Small intestine (tissue), 7 donors: Measurements from ENCODE around the gene UBQLN4. TPM values are rescaled to one million over a fixed set of nuclear protein-coding genes. Genes with fewer than 3 reads are reported as not detected.
"Not testable (repeated sequence)": the region's sequence is repeated elsewhere in the genome, so short reads cannot be mapped to it uniquely, and the experiment has no call there.

Experiments
- DNase-seq, 2 donors: peaks; one replicate each; pipeline versions ENCODE4 v3.0.0 to v3.0.0-alpha.2; 2013
- FAIRE-seq: peaks from 2 replicates; lab custom pipeline; 2012; peaks lifted over from hg19 to GRCh38; lab: Jason Lieb, UNC
- H3K27ac ChIP-seq, 3 donors: one replicate each; pipeline ENCODE4 v1.5.1; 2013; ENCODE audit warnings: low read length in 2 of 3, mild to moderate bottlenecking in 2 of 3, control low read depth in 1 of 3, inconsistent platforms in 1 of 3, low read depth in 1 of 3, moderate library complexity in 1 of 3
- H3K27me3 ChIP-seq, 3 donors: one replicate each; pipeline ENCODE4 v1.6.1; 2013; ENCODE audit warnings: low read length in 3 of 3, inconsistent platforms in 1 of 3; ENCODE audit not compliant: control insufficient read depth in 3 of 3, insufficient read depth in 3 of 3
- H3K36me3 ChIP-seq, 3 donors: one replicate each; pipeline ENCODE4 v1.6.1; 2013; ENCODE audit warnings: low read length in 3 of 3, inconsistent platforms in 1 of 3, low read depth in 1 of 3, mild to moderate bottlenecking in 1 of 3, moderate library complexity in 1 of 3; ENCODE audit not compliant: control insufficient read depth in 3 of 3, insufficient read depth in 2 of 3
- H3K4me1 ChIP-seq, 3 donors: one replicate each; pipeline ENCODE4 v1.6.1; 2013; ENCODE audit warnings: low read length in 2 of 3, inconsistent platforms in 1 of 3, low read depth in 1 of 3, mild to moderate bottlenecking in 1 of 3, moderate library complexity in 1 of 3; ENCODE audit not compliant: control insufficient read depth in 3 of 3, insufficient read depth in 2 of 3
- H3K4me3 ChIP-seq, 3 donors: one replicate each; pipeline ENCODE4 v1.5.1; 2013; ENCODE audit warnings: low read length in 3 of 3, control low read depth in 1 of 3, inconsistent platforms in 1 of 3, low read depth in 1 of 3, mild to moderate bottlenecking in 1 of 3, moderate library complexity in 1 of 3
- H3K9me3 ChIP-seq, 2 donors: one replicate each; pipeline ENCODE4 v1.6.1; 2013; ENCODE audit warnings: low read depth in 1 of 2, low read length in 1 of 2; ENCODE audit not compliant: control insufficient read depth in 2 of 2, insufficient read depth in 1 of 2
- WGBS, 3 donors: extraction: QIAGEN DNeasy Blood & Tissue Kit; methylation state at CpG; one replicate each; pipeline ENCODE4 v1.1.7; 2013; 5-methylcytosine and 5-hydroxymethylcytosine counted together
- polyA plus RNA-seq, 4 donors: library from polyadenylated mRNA; stranded (reverse) in 3 of 4; unstranded in 1 of 4; fragments of 200-250 nt in 3 of 4; fragments of 120-200 nt in 1 of 4; gene quantifications; one replicate each; pipeline versions ENCODE4 v1.2.1 to v1.2.3, GENCODE V29; 2013
- donor health status: healthy with polysubstance abuse.
- donor health status: control.
- donor health status: control.
- donor health status: Bipolar disorder and iron deficiency.
- donor health status: healthy.

UBQLN4 gene
- polyA plus RNA-seq, 4 donors, result 14.1 to 37.1 (median 20.4) TPM

DNA sequence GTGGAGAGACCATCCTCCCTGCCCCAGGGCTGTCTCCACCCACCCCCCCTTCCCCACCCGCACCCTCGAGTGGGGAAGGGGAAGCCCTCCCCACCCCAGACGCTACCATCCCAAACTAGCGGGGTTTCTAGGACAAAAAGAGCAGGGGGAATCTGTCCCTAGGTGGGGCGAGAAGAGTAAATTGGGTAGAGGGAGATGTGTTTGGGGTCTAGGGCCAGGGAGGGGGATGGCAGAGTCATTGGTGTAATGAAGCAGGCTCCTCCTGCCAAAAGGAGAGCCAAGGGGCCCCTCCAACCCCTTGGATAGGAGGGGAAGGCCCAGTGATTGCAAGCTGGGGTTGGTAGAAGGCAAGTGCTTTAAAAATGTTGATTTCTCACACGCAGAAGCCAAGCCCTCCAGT is 18.7 kb upstream of the UBQLN4 start:
- H3K4me3 ChIP-seq, result no peak overlapping the region
- H3K36me3 ChIP-seq, result peaks cover 0 to 80% (median 2%) of the 10 kb centered on the region in 3 donors
- DNase-seq, result no peak
- WGBS, 3 donors, result 63 to 70% (median 70%) methylated on average over 6 of the region's 6 CpGs
- no peaks in the 10 kb centered on the region for H3K9me3 ChIP-seq
- H3K27me3 ChIP-seq, result no peaks in the 10 kb centered on the region
- H3K27ac ChIP-seq, result no peak overlapping the region
- FAIRE-seq, result no peak
- H3K4me1 ChIP-seq, result peaks cover 0 to 20% (median 0%) of the 10 kb centered on the region in 3 donors

DNA sequence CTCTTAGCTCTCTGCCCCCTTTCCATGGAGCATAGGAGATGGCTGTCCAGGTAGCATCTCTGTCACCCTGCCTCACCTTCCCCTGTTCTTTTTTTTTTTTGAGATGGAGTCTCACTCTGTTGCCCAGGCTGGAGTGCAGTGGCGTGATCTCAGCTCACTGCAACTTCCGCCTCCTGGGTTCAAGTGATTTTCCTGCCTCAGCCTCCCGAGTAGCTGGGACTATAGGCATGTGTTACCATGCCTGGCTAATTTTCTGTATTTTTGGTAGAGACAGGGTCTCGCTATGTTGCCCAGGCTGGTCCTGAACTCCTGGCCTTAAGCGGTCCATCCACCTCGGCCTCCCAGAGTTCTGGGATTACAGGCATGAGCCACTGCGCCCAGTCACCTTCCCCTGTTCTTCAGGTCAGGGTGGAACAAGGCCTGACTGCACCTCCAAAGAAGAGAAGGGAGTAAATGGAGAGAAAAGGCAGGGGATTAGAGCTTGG is 17.8 kb upstream of the UBQLN4 start:
- H3K4me3 ChIP-seq, H3K27me3 ChIP-seq, H3K9me3 ChIP-seq, FAIRE-seq, DNase-seq, H3K27ac ChIP-seq: not testable (repeated sequence)
- Histone ChIP-seq H3K4me1 (peaks cover 0 to 15% (median 0%) of the 10 kb centered on the region in 3 donors), H3K36me3 (peaks cover 0 to 81% (median 2%) of the 10 kb centered on the region in 3 donors)
- 85 to 98% (median 89%) methylated on average over 5 to 7 of the region's 7 CpGs for WGBS, 3 donors

DNA sequence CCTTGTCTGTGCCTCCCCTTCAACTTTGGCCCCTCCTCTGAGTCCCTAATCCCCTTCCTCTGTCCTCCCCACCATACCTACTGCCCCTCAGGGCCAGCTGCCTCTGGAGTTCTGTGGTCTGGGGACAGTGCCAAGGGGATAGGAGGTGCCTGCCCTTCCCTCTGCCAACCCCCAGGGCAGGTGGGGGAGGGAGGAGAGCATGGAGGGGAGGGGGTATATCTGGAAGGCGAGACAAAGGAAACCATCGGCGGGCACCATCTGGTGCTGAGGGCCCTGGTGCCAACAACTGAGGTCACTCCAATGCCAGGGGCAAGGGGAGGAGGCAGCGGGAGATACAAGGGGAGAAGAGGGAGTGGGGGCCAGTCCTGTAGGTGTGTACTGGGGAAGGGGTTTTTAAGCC is 16.9 kb upstream of the UBQLN4 start:
- no peak overlapping the region for H3K27ac ChIP-seq
- no peaks in the 10 kb centered on the region for H3K27me3 ChIP-seq

DNA sequence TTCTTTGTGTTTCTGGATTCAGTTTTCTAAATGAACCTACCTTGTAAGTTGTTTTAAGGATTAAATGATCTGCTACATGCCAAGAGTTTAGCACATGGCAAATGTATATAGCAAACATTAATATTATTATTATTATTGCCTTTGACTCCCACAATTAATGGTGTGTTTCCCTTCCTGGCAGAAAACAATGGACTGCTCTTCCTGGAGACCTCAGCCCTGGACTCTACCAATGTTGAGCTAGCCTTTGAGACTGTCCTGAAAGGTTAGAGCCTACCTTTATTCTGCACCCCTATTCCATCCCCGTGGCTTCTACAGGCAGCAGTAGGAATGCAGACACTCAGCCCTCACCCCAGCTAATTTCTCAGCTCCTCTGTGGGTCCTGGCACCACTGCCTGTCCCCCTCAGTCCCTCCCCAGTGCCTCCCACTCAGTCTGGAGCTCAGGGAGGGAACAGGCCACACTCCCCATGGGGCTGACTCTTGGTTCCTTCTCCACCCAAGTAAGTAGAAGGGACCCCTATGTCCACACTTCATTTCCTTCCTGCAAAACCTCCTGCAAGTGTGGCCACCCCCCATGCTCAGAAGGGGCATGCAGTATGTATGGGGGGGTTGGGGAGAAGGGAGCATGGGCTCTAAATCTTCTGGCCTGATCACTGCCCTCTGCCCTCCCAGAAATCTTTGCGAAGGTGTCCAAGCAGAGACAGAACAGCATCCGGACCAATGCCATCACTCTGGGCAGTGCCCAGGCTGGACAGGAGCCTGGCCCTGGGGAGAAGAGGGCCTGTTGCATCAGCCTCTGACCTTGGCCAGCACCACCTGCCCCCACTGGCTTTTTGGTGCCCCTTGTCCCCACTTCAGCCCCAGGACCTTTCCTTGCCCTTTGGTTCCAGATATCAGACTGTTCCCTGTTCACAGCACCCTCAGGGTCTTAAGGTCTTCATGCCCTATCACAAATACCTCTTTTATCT is 16.2 kb upstream of the UBQLN4 start:
- Histone ChIP-seq H3K27me3 (no peaks in the 10 kb centered on the region), H3K9me3 (no peaks in the 10 kb centered on the region), H3K4me1 (peaks cover 0 to 10% (median 0%) of the 10 kb centered on the region in 3 donors), H3K27ac (no peak overlapping the region), H3K4me3 (no peak overlapping the region), H3K36me3 (peaks cover 0 to 85% (median 2%) of the 10 kb centered on the region in 3 donors)
- 79 to 95% (median 80%) methylated on average over 3 of the region's 3 CpGs for WGBS, 3 donors
- DNase-seq, result no peak
- no peak for FAIRE-seq

More for the DNA sequence above, 16.9 kb upstream of the UBQLN4 start:
- no peak for DNase-seq
- Histone ChIP-seq H3K36me3 (peaks cover 0 to 83% (median 2%) of the 10 kb centered on the region in 3 donors), H3K4me1 (peaks cover 0 to 10% (median 0%) of the 10 kb centered on the region in 3 donors), H3K9me3 (no peaks in the 10 kb centered on the region), H3K4me3 (no peak overlapping the region)
- WGBS, 3 donors, result 67 to 70% (median 69%) methylated on average over 4 of the region's 4 CpGs
- no peak for FAIRE-seq

DNA sequence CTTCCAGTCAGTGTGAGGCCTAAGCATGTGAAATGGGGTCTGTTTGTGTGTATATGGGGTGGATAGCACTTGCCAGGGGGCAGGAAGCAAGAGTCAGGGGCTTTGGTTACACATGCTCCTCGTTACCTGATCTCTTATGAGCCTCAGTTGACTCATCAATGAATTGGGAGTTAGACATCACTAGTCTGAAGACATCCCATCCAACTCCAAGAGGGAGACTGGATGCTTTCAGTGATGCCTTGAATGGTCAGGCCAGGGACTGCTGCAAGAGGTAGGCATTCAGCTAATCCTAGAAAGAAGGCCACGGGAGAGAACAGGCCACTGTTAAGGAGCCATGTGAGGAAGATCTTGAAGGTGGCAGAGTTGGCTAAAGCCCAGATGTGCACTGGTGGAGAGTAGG is 13.7 kb upstream of the UBQLN4 start:
- no peak for DNase-seq
- peaks cover 0 to 13% (median 0%) of the 10 kb centered on the region in 3 donors for H3K4me1 ChIP-seq
- no peak overlapping the region for H3K27ac ChIP-seq
- H3K27me3 ChIP-seq, result no peaks in the 10 kb centered on the region
- 74 to 88% (median 85%) methylated on average over 2 of the region's 2 CpGs for WGBS, 3 donors
- H3K36me3 ChIP-seq, result peaks cover 0 to 86% (median 2%) of the 10 kb centered on the region in 3 donors
- no peak overlapping the region for H3K4me3 ChIP-seq
- no peak for FAIRE-seq
- H3K9me3 ChIP-seq, result no peaks in the 10 kb centered on the region

DNA sequence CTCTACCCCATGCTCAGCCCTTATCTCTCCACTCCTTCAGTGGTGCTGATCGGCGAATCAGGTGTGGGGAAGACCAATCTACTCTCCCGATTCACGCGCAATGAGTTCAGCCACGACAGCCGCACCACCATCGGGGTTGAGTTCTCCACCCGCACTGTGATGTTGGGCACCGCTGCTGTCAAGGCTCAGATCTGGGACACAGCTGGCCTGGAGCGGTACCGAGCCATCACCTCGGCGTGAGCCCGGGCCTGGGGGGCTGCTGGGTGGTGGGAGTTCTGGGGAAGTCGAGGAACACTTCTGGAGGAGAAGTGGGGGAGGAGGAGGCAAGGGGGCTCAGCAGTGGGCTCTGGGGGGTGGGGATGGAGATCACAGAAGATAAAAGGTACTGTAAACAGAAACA is 12.3 kb upstream of the UBQLN4 start:
- Histone ChIP-seq H3K4me3 (no peak overlapping the region), H3K27me3 (no peaks in the 10 kb centered on the region), H3K27ac (no peak overlapping the region), H3K36me3 (peaks cover 0 to 73% (median 2%) of the 10 kb centered on the region in 3 donors), H3K9me3 (no peaks in the 10 kb centered on the region), H3K4me1 (peaks cover 0 to 13% (median 0%) of the 10 kb centered on the region in 3 donors)
- no peak for FAIRE-seq
- WGBS, 3 donors, result 78 to 89% (median 86%) methylated on average over 16 of the region's 16 CpGs
- no peak for DNase-seq

DNA sequence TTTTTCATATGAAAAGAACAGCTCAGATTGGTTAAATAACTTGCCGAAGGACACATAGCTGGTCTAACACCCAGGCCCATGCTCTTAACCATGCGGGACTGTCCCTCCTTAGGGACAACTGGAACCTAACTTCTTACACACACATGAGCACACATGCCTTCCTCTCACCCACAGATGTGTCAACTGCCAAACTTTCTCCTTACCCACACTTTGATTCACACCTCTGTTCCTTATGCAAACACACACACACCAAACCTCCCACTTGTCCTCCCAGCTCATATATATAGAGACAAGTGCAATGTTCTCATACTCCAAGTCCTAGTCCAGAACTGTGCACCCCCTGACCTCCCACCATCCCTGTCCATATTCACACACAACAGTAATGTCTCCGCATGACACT is 11.6 kb upstream of the UBQLN4 start:
- 86 to 92% (median 89%) methylated on average over 3 of the region's 3 CpGs for WGBS, 3 donors
- FAIRE-seq (no peak), DNase-seq (no peak)
- Histone ChIP-seq H3K27ac (no peak overlapping the region), H3K9me3 (no peaks in the 10 kb centered on the region), H3K36me3 (peaks cover 0 to 67% (median 2%) of the 10 kb centered on the region in 3 donors), H3K4me3 (no peak overlapping the region), H3K27me3 (no peaks in the 10 kb centered on the region), H3K4me1 (peaks cover 0 to 13% (median 0%) of the 10 kb centered on the region in 3 donors)

DNA sequence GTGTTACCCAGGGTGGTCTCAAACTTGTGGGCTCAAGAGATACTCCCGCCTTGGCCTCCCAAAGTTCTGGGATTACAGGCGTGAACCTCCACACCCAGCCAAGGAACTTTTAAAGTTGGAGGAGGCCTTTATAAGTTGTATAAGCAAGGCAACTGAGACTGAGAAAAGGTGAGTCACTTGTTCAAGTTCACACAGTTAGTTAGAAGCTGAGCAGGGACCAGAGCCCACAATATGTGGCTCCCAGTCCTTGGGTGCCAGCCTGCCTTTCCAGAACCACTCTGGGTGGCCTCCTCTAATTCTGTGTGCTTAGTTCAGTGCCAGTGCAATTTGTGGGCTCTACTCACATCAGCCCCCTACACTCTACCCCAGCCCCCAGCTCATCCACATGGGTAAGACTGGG is 11.0 kb upstream of the UBQLN4 start:
- H3K27me3 ChIP-seq, result no peaks in the 10 kb centered on the region
- H3K4me3 ChIP-seq, result no peak overlapping the region
- H3K4me1 ChIP-seq, result peaks cover 0 to 13% (median 0%) of the 10 kb centered on the region in 3 donors
- FAIRE-seq (no peak), DNase-seq (no peak)
- no peaks in the 10 kb centered on the region for H3K9me3 ChIP-seq
- peaks cover 0 to 61% (median 2%) of the 10 kb centered on the region in 3 donors for H3K36me3 ChIP-seq
- 93 to 94% (median 93%) methylated on average over 2 of the region's 2 CpGs for WGBS, 3 donors
- H3K27ac ChIP-seq, result no peak overlapping the region
